ES-I3 (cell line): ENCODE results near the gene AVPI1.
A peak's percentile ranks its signal among the peaks of the same experiment; 100 is the strongest.

ENCODE experiments used
- H3K36me3 ChIP-seq: 2 replicates; pipeline ENCODE4 v1.6.1; 2013; ENCODE audit warnings: mild to moderate bottlenecking, low read length, control low read depth, moderate library complexity; ENCODE audit not compliant: insufficient read depth
- H3K4me1 ChIP-seq: 2 replicates; pipeline ENCODE4 v1.6.1; 2013; ENCODE audit warnings: mild to moderate bottlenecking, control low read depth, low read length; ENCODE audit not compliant: insufficient read depth
- H3K9ac ChIP-seq: 2 replicates; pipeline ENCODE4 v1.6.1; 2013; ENCODE audit warnings: low read depth, mild to moderate bottlenecking, low read length, moderate library complexity
- H3K9me3 ChIP-seq: 2 replicates; pipeline ENCODE4 v1.6.1; 2013; ENCODE audit warnings: mild to moderate bottlenecking, low read length, moderate library complexity; ENCODE audit not compliant: control insufficient read depth, insufficient read depth

AVPI1 gene

DNA sequence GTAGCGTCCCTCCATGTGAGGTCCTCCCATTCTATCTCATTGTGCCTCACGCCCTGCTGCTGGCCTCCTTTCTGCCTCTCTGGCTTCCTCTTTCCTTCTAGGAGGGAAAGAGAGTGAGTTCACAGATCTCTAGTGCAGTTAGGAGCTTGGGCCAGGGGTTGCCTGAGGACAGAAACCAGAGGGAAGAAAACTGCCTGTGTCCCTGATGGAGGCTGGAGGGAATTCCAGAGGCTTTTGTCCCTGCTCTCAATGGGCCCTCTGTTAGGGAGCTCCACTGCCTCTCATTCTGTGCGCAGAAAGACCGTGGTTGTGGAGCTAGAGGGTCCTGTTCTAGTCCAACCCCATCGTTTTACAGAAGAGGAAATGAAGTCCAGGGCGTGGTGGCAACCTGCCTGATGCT, 31.1 kb upstream of the AVPI1 start:
- H3K9me3 ChIP-seq, result no peaks in the 10 kb centered on the region
- H3K4me1 ChIP-seq, result peaks cover 24% of the 10 kb centered on the region
- no peak overlapping the region for H3K9ac ChIP-seq
- H3K36me3 ChIP-seq, result no peaks in the 10 kb centered on the region

GRCh38 chr10:97717627-97718026, 30.6 kb upstream of the AVPI1 start:
- no peak overlapping the region for H3K9ac ChIP-seq
- H3K36me3 ChIP-seq, result no peaks in the 10 kb centered on the region
- H3K4me1 ChIP-seq, result peaks cover 28% of the 10 kb centered on the region
- no peaks in the 10 kb centered on the region for H3K9me3 ChIP-seq

DNA sequence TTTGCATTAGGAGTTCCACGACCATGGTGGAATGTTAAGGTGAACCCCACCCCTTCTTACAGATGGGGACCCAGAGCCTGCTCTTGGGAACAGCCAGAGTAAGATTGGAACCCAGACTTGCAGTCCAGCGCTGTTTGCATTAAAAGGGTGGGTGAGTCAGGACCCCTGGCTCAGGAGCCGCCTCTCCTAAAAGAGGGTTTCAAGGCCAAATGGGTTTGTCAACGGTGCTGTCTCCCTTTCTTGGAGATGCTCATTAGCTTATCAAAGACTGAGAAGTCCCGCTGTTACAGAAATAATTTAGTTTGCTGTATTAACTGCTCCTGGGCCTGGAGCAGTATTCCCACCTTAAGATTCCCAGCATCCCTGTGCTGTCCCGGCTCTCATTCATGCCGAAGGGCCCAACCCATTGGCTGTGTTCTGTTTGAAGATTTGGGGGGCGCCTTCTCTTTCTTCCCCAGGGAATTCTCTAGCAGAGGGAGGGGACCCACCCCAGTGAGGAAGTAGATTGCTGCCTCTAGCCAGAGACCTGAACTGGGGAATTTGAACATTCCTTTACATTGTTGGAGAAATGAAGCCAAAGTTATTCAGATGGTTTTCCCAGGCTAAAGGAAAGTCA, 28.3 kb upstream of the AVPI1 start:
- Histone ChIP-seq H3K36me3 (no peaks in the 10 kb centered on the region), H3K4me1 (peaks cover 28% of the 10 kb centered on the region), H3K9me3 (no peaks in the 10 kb centered on the region), H3K9ac (peak overlapping the region; percentile 88)

GRCh38 chr10:97714401-97715258, 27.6 kb upstream of the AVPI1 start:
- H3K9ac ChIP-seq, result peak overlapping the region; percentile 88

GRCh38 chr10:97713826-97714400, 26.9 kb upstream of the AVPI1 start:
- Histone ChIP-seq H3K4me1 (peaks cover 21% of the 10 kb centered on the region), H3K9me3 (no peaks in the 10 kb centered on the region), H3K9ac (peak overlapping the region; percentile 88), H3K36me3 (no peaks in the 10 kb centered on the region)

More at GRCh38 chr10:97714401-97715258, 27.6 kb upstream of the AVPI1 start:
- Histone ChIP-seq H3K36me3 (no peaks in the 10 kb centered on the region), H3K9me3 (no peaks in the 10 kb centered on the region), H3K4me1 (peaks cover 28% of the 10 kb centered on the region)

DNA sequence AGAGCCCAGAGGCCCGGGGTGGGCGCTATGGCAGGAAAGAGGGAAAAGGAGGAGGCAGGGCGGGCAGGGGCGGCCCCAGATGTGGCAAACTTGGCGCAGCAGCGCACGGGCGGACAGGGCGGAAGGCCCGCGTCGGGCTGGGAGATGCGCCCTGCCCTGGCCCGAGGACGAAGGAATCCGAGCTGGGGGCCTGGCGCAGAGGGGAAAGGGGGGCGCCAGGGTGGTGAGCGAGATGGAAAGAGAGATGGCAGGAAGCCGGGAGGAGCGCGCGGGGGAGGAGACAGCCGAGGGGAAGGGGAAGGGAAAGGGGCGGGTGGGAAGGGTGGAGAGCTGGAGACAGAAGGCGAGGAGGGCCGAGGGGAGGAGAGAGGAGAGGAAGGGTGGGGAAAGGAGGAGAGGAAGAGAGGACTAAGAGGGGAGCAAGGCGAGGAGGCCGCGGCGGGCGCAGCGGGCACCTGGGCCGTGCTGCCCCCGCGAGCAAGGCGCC, 26.3 kb upstream of the AVPI1 start, which contains the start of gene MARVELD1:
Gene MARVELD1 (plus strand): TSS at position 392 of the 487 bp plus-strand sequence. CDS start 147 bp downstream, outside the sequence.
- no peaks in the 10 kb centered on the region for H3K9me3 ChIP-seq
- H3K36me3 ChIP-seq, result no peaks in the 10 kb centered on the region
- peaks cover 16% of the 10 kb centered on the region for H3K4me1 ChIP-seq
- peak within 1 kb of the TSS; percentile 88 for H3K9ac ChIP-seq

- Histone ChIP-seq H3K36me3 (no peaks in the 10 kb centered on the region), H3K4me1 (peaks cover 14% of the 10 kb centered on the region), H3K9me3 (no peaks in the 10 kb centered on the region), H3K9ac (no peak overlapping the region)
Observed at GRCh38 chr10:97711640-97712572, 24.9 kb upstream of the AVPI1 start.

DNA sequence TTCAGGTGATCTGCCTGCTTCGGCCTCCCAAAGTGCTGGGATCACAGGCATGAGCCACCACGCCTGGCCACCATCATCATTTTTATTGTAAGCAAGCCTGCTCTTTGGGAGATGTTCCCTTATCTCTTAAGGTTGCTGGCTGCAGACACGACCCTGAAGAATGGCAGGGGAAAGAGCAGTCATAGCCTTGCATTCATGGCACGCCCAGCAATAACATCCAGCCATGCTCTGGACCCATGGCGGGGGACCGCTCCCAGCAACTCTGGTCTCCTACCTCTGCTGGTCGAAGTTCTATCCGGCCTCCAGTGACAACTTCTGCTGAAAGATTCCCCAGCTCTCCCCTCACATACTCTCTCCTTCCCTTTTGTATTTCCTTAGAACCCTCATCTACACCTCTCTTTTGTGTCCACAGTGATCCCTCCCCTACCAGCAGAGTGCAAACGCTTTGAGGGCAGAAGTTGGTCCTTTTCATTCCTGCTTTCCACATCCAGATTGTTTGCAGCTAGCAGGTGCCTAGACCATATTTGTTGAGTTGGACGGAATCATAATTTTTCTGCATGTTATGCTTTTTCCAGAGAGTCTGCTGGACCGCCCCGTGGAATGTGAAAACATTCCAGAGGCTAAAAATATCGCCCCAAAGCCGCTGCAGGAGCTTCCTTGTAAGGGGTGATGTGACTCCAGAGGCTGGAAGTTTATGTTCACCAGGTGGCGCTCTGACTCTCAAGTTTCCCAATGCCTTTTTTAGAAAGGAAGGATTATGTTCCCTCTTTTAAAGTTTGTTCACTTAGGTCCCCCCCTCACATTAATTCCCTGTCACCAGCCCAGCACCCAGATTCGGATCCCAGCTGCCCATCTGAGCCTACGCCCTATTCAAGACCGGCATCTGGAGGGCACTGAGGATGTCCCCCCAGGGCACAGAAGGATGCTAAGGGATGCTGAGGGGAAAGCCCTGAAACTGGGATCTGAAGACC, 22.2 kb upstream of the AVPI1 start:
- H3K36me3 ChIP-seq, result no peaks in the 10 kb centered on the region
- H3K9me3 ChIP-seq, result no peaks in the 10 kb centered on the region
- peaks cover 4% of the 10 kb centered on the region for H3K4me1 ChIP-seq
- no peak overlapping the region for H3K9ac ChIP-seq

GRCh38 chr10:97708167-97708566, 21.1 kb upstream of the AVPI1 start:
- Histone ChIP-seq H3K9me3 (no peaks in the 10 kb centered on the region), H3K4me1 (peaks cover 4% of the 10 kb centered on the region), H3K9ac (no peak overlapping the region), H3K36me3 (no peaks in the 10 kb centered on the region)

- Histone ChIP-seq H3K36me3 (no peaks in the 10 kb centered on the region), H3K9ac (no peak overlapping the region), H3K4me1 (no peaks in the 10 kb centered on the region; the same call in 1 of the 2 replicates), H3K9me3 (no peaks in the 10 kb centered on the region)
Observed at GRCh38 chr10:97707134-97707861, 20.3 kb upstream of the AVPI1 start.

DNA sequence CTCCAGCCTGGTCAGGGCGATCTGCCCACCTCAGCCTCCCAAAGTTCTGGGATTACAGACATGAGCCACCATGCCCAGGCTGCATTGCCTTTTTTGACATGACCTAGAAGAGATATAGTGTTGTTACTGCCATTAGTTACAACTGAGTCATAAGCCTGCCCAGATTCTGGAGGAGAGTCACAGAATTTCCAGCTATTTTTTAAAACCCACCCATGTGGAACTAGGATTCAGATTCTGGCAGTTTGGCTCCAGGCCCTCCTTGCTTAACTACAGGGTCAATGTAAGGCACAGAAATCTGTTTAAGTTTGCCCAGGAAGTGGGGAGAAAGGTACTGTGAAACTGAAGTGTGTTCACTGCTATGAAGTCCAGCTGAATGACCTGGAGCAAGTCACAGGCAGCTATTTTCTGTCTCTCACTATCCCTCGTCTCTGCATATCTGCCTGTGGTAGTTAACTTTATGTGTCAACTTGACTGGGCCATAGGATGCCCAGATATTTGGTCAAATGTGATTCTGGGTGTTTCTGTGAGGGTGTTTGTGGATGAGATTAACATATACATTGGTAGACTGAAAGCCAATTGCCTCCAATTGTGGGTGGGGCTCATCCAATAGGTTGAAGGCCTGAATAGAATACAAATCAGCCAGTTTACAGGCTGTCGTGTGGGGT, 18.1 kb upstream of the AVPI1 start:
- Histone ChIP-seq H3K36me3 (no peaks in the 10 kb centered on the region), H3K4me1 (peaks cover 5% of the 10 kb centered on the region; the same call in 1 of the 2 replicates)

GRCh38 chr10:97704341-97704740, 17.3 kb upstream of the AVPI1 start:
- H3K4me1 ChIP-seq, result peaks cover 5% of the 10 kb centered on the region; the same call in 1 of the 2 replicates
- H3K36me3 ChIP-seq, result no peaks in the 10 kb centered on the region
- H3K9ac ChIP-seq, result no peak overlapping the region
- no peaks in the 10 kb centered on the region for H3K9me3 ChIP-seq

More for the DNA sequence above, 18.1 kb upstream of the AVPI1 start:
- H3K9me3 ChIP-seq, result no peaks in the 10 kb centered on the region
- no peak overlapping the region for H3K9ac ChIP-seq
